ENCODE results near the gene DLAT. TPM values are rescaled to one million over a fixed set of nuclear protein-coding genes. Genes with fewer than 3 reads are reported as not detected.
"Not testable (repeated sequence)": the region's sequence is repeated elsewhere in the genome, so short reads cannot be mapped to it uniquely, and the experiment has no call there.

DLAT gene
- total RNA-seq, 1 donor from 2014 or later = 59.2 TPM

DNA sequence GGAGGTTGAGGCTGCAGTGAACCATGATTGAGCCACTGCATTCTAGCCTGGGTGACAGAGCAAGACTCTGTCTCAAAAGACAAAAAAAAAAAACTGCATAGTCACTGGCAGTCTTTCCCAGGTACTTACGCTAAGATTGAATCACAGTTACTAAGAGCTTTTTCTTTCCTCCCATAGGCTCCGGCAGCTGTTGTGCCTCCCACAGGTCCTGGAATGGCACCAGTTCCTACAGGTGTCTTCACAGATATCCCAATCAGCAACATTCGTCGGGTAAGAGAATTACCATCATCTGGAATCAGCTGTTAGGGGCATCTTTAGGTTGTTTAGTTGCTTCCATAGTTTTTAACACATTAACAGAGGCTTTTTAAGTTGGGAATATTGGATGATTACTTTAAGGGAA is 19.8 kb downstream of the DLAT start:
- H3K9me3 Mint-ChIP-seq = no peaks in the 10 kb centered on the region
- H3K4me1 Mint-ChIP-seq = peaks cover 13% of the 10 kb centered on the region
- H3K27ac Mint-ChIP-seq = no peak overlapping the region
- no peak for DNase-seq
- H3K4me3 Mint-ChIP-seq = no peak overlapping the region
- no peaks in the 10 kb centered on the region for H3K27me3 Mint-ChIP-seq
- H3K36me3 Mint-ChIP-seq (ENCODE audit: low read depth) = peaks cover 67% of the 10 kb centered on the region
- intact Hi-C loops (cut with micrococcal nuclease) = no loop called here

DNA sequence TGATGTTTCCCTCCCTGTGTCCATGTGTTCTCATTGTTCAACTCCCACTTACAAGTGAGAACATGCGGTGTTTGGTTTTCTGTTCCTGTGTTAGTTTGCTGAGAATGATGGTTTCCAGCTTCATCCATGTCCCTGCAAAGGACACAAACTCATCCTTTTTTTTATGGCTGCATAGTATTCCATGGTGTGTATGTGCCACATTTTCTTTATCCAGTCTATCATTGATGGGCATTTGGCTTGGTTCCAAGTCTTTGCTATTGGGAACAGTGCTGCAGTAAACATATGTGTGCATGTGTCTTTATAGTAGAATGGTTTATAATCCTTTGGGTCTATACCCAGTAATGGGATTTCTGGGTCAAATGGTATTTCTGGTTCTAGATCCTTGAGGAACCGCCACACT is 21.4 kb downstream of the DLAT start:
- H3K4me1 Mint-ChIP-seq = peaks cover 11% of the 10 kb centered on the region
- intact Hi-C loops (cut with micrococcal nuclease); H3K27ac Mint-ChIP-seq; H3K4me3 Mint-ChIP-seq; H3K9me3 Mint-ChIP-seq; H3K27me3 Mint-ChIP-seq: not testable (repeated sequence)
- peak; percentile 14 for DNase-seq
- peaks cover 76% of the 10 kb centered on the region for H3K36me3 Mint-ChIP-seq (ENCODE audit: low read depth)

DNA sequence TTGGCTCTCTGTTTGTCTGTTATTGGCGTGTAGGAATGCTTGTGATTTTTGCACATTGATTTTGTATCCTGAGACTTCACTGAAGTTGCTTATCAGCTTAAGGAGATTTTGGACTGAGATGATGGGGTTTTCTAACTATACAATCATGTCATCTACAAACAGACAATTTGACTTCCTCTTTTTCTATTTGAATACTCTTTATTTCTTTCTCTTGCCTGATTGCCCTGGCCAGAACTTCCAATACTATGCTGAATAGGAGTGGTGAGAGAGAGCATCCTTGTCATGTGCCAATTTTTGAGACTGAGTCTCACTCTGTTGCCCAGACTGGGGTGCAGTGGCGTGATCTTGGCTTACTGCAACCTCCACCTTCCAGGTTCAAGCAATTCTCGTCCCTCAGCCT is 23.0 kb downstream of the DLAT start:
- intact Hi-C loops (cut with micrococcal nuclease); H3K27ac Mint-ChIP-seq; H3K9me3 Mint-ChIP-seq; DNase-seq; H3K4me3 Mint-ChIP-seq; H3K4me1 Mint-ChIP-seq; H3K27me3 Mint-ChIP-seq: not testable (repeated sequence)
- peaks cover 79% of the 10 kb centered on the region for H3K36me3 Mint-ChIP-seq (ENCODE audit: low read depth)

DNA sequence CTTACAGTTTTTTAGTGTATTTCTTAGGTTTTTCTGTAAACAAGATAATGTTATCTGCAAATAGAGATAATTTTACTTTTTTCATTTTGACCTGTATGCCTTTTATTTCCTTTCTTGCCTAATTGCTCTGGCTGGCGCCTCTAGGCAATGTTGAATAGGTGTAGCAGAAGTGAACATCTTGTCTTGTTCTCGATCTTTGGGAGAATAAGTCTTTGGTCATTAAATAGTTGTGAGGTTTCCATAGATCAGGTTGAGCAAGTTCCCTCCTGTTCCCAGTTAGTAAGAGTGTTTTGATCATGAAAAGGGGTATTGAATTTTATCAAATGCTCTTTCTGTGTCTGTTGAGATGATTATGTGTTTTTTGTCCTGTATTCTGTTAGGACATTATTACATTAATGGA is 24.6 kb downstream of the DLAT start:
- Mint-ChIP-seq H3K27ac (no peak overlapping the region), H3K4me3 (no peak overlapping the region)
- intact Hi-C loops (cut with micrococcal nuclease) = no loop called here

DNA sequence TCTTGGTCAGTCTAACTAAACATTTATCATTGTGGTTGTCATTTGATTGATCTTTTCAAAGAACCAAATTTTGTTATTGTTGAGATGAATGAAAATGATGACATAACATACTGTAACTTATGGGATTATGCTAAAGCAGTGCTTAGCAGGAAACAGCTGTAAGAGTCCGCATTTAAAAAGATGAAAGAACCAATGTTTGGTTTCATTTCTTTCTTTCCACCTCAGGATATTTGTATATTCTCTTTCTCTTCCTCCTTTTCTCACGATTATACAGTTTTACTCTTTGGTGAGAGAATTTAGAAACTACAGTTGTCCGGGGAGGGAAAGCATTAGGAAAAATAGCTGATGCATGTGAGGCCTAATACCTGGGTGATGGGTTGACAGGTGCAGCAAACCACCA is 25.5 kb downstream of the DLAT start:
- peaks cover 77% of the 10 kb centered on the region for H3K36me3 Mint-ChIP-seq (ENCODE audit: low read depth)
- no peak for DNase-seq
- H3K9me3 Mint-ChIP-seq = no peaks in the 10 kb centered on the region
- no peak overlapping the region for H3K27ac Mint-ChIP-seq
- intact Hi-C loops (cut with micrococcal nuclease) = no loop called here
- no peaks in the 10 kb centered on the region for H3K27me3 Mint-ChIP-seq
- no peak overlapping the region for H3K4me3 Mint-ChIP-seq
- H3K4me1 Mint-ChIP-seq = peaks cover 4% of the 10 kb centered on the region

More for the DNA sequence above, 24.6 kb downstream of the DLAT start:
- peaks cover 81% of the 10 kb centered on the region for H3K36me3 Mint-ChIP-seq (ENCODE audit: low read depth)
- H3K4me1 Mint-ChIP-seq = peaks cover 4% of the 10 kb centered on the region
- no peaks in the 10 kb centered on the region for H3K9me3 Mint-ChIP-seq
- no peaks in the 10 kb centered on the region for H3K27me3 Mint-ChIP-seq
- DNase-seq = no peak

DNA sequence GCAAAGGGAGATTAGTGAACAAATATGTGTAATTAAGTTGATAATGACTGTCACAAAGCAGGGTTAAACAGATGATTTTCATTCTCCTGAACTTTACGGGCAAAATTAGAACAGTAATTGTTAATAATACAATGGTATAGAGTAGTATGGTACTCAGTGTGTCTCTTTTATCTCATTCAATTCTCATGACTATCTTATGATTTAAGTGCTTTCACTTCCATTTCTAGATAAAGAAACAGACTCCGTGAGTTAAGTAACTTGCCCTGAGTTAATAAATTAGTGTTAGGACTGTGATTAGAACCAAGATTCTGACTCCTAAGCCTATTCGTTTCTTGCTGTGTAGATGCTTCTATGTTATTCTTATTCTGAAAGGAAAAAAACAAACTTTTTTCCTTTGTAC is 26.6 kb downstream of the DLAT start:
- no peak overlapping the region for H3K4me3 Mint-ChIP-seq
- H3K4me1 Mint-ChIP-seq = peaks cover 4% of the 10 kb centered on the region
- DNase-seq = no peak
- no peak overlapping the region for H3K27ac Mint-ChIP-seq
- peaks cover 74% of the 10 kb centered on the region for H3K36me3 Mint-ChIP-seq (ENCODE audit: low read depth)
- no peaks in the 10 kb centered on the region for H3K9me3 Mint-ChIP-seq
- no peaks in the 10 kb centered on the region for H3K27me3 Mint-ChIP-seq
- intact Hi-C loops (cut with micrococcal nuclease) = no loop called here

DNA sequence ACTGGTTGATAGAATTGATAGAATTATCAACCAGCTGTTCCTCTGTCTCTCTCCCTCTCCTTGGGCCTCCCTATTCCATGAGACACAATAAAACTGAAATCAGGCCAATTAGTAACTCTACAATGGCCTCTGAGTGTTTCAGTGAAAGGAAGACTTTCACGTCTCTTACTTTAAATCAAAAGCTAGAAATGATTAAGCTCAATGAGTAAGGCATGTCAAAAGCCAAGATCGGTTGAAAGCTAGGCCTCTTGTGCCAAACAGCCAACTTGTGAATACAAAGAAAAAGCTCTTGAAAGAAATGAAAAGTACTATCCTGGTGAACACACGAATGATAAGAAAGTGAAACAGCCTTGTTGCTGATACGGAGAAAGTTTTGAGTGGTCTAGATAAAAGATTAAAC is 32.0 kb downstream of the DLAT start:
- Mint-ChIP-seq H3K27me3 (no peaks in the 10 kb centered on the region), H3K9me3 (no peaks in the 10 kb centered on the region), H3K4me3 (peak overlapping the region; percentile 6), H3K4me1 (peaks cover 8% of the 10 kb centered on the region), H3K36me3 (ENCODE audit: low read depth) (peaks cover 64% of the 10 kb centered on the region), H3K27ac (peak overlapping the region; percentile 81)
- intact Hi-C loops (cut with micrococcal nuclease) = no loop called here
- no peak for DNase-seq

DNA sequence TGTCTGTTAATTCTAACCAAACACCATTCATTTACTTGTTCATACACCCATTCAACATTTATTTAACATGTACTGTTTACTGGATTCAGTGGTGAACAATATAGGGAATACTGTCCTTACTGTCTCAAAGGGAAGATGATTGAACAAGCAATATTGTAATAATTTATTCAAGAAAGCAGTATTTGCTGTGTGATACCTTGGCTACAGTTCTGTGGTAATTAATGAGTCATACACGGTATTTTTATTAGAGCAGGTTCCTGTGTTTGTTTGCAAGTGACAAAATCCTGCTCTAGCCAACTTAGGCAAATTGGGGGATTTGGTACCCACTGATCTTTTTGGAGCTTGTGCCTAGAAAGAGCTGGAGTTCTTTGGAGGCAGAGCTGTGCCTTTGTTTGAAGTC is 32.9 kb downstream of the DLAT start:
- intact Hi-C loops (cut with micrococcal nuclease) = no loop called here
- H3K27ac Mint-ChIP-seq = no peak overlapping the region
- H3K36me3 Mint-ChIP-seq (ENCODE audit: low read depth) = peaks cover 62% of the 10 kb centered on the region
- peaks cover 8% of the 10 kb centered on the region for H3K4me1 Mint-ChIP-seq
- H3K27me3 Mint-ChIP-seq = no peaks in the 10 kb centered on the region
- H3K9me3 Mint-ChIP-seq = no peaks in the 10 kb centered on the region
- no peak overlapping the region for H3K4me3 Mint-ChIP-seq
- no peak for DNase-seq

DNA sequence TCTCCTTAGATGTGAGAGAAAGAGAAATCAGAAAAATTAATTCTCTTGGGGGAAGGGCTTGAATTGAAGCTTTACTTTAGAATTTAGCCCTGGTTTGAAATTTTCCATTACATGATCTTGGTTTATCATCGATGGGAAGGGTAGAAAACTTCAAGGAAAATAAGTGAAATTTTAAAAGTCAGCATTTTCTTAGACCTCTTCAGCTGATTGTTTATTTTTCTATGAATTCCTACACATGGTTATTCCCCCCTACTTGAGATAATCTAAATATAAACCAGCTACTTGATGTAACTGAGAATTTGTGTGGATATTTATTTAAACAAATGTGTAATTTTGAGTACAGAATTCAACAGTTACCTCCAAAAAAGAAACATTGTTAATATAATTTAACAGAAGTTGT is 37.7 kb downstream of the DLAT start:
- H3K4me3 Mint-ChIP-seq = no peak overlapping the region
- no peaks in the 10 kb centered on the region for H3K4me1 Mint-ChIP-seq
- peaks cover 35% of the 10 kb centered on the region for H3K36me3 Mint-ChIP-seq (ENCODE audit: low read depth)
- H3K27me3 Mint-ChIP-seq = no peaks in the 10 kb centered on the region
- DNase-seq = no peak
- H3K27ac Mint-ChIP-seq = no peak overlapping the region
- H3K9me3 Mint-ChIP-seq = no peaks in the 10 kb centered on the region
- intact Hi-C loops (cut with micrococcal nuclease) = no loop called here

DNA sequence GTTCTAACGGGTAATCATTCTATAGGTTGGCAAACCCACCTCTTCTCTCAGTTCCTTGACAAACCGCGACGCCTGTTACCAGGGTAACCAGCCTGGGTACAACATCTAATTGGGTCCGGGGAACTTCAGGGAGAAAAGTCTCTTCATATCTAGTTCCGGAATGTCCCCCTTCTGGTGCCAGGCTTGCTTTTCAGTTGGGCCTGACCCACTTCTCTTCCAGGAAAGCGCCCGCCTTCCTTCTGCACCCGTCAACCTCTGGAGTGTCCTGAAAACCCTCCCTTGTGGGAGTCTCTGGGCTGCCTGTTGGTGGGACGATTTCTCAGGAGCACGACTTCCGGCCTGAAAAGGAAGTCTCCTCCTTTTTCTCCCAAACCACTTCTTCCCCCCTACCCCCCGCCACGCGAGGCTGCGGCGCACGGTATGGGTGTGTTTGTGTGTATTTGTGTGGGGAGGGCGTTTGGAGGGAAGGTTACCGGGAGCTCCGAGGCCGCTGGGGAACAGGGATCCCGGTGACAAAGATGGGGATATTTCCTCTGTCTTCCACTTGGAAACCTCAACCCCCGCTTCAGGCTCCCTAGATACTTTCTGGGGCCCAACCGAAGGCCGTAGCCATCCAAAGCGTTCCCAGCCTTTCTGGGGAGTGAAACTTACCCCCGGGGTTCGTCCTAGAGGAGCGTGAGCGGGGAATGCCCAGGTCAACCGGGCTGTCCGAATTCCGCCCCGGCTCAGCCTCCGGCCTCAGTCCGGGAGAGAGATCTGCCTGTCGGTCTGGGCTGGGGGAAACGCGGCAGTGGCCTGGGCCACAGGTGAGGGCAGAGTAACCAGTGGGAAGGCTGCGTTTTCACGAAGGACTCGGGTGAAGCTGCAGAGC is 49.0 kb downstream of the DLAT start, which contains the start of the genes NKAPD1 and PIH1D2:
Gene NKAPD1, plus strand, starts transcription at position 359 of the 871 bp plus-strand sequence. CDS start 1,276 bp downstream, outside the sequence.
Gene PIH1D2, minus strand, starts transcription at position 77 of the 871 bp plus-strand sequence. CDS start 843 bp downstream, outside the sequence.
- Mint-ChIP-seq H3K4me3 (peak within 1 kb of the TSS; percentile 95), H3K36me3 (ENCODE audit: low read depth) (peaks cover 25% of the 10 kb centered on the region), H3K4me1 (peaks cover 29% of the 10 kb centered on the region), H3K27ac (peak within 1 kb of the TSS; percentile 96), H3K9me3 (no peaks in the 10 kb centered on the region), H3K27me3 (peaks cover 4% of the 10 kb centered on the region)
- peak; percentile 95 for DNase-seq
- intact Hi-C loops (cut with micrococcal nuclease) = loop anchor here (1.0 to 5.0 kb wide), 6 partner anchors 12 to 472 kb away; partner anchors contain the start of genes CFAP68, DLAT, FDXACB1 and PPP2R1B

DNA sequence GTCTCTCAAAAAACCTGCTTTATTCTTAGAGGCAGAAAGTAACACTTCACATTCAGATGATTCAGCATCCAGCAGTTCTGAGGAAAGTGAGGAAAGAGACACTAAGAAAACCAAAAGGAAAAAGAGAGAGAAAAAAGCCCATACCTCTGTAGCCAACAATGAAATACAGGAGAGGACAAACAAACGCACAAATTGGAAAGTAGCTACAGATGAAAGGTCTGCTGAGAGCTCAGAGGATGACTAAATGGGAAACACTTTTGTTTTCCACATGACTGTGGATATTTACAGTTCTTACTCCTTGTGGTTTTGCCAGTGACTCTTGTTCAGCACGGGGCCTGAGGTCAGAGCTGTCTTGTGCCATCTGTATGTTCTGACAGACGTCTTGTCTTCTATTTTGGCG is 57.5 kb downstream of the DLAT start:
- H3K4me3 Mint-ChIP-seq = peak overlapping the region; percentile 6
- H3K9me3 Mint-ChIP-seq = peaks cover 4% of the 10 kb centered on the region

DNA sequence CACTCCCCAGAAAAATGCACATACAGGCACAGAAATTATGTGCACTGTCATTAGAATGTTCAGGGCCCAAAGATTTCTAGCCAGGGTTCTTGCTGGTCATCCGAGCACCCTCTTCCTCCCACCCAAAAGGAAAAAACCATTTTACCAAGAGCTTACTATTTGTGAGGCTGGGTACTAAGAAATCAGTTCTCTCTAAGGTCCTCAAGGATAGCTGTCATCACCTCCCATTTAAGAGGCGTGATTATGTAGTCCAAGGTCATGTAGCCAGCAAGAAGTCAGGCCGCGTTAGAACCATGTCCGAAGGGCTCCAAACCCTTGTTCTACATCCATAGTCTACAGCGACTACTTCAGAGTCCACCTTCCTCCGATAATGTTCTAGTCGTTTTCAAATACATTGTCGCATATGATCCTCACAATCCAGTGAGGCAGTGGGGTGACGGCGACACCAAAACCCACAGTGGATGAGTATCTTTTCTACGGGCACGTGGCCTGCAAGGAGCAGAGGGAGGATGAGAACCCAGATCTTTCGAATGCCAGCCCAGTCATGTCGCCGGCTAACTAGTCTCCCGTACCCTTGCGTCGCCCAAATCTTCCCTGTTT is 60.7 kb downstream of the DLAT start:
- H3K27me3 Mint-ChIP-seq = peaks cover 2% of the 10 kb centered on the region
- peaks cover 81% of the 10 kb centered on the region for H3K36me3 Mint-ChIP-seq (ENCODE audit: low read depth)
- H3K9me3 Mint-ChIP-seq = peaks cover 4% of the 10 kb centered on the region
- intact Hi-C loops (cut with micrococcal nuclease) = loop anchor here (1.0 to 5.0 kb wide), 7 partner anchors 12 to 1686 kb away; partner anchors contain the start of genes CFAP68, DLAT, FDXACB1 and NKAPD1
- peak overlapping the region; percentile 99 for H3K27ac Mint-ChIP-seq
- peak; percentile 82 for DNase-seq
- peak overlapping the region; percentile 100 for H3K4me3 Mint-ChIP-seq
- peaks cover 48% of the 10 kb centered on the region for H3K4me1 Mint-ChIP-seq

More for the DNA sequence above, 57.5 kb downstream of the DLAT start:
- H3K4me1 Mint-ChIP-seq = peaks cover 31% of the 10 kb centered on the region
- peaks cover 2% of the 10 kb centered on the region for H3K27me3 Mint-ChIP-seq
- peaks cover 76% of the 10 kb centered on the region for H3K36me3 Mint-ChIP-seq (ENCODE audit: low read depth)
- H3K27ac Mint-ChIP-seq = peak overlapping the region; percentile 67
- DNase-seq = no peak
- intact Hi-C loops (cut with micrococcal nuclease) = no loop called here

DNA sequence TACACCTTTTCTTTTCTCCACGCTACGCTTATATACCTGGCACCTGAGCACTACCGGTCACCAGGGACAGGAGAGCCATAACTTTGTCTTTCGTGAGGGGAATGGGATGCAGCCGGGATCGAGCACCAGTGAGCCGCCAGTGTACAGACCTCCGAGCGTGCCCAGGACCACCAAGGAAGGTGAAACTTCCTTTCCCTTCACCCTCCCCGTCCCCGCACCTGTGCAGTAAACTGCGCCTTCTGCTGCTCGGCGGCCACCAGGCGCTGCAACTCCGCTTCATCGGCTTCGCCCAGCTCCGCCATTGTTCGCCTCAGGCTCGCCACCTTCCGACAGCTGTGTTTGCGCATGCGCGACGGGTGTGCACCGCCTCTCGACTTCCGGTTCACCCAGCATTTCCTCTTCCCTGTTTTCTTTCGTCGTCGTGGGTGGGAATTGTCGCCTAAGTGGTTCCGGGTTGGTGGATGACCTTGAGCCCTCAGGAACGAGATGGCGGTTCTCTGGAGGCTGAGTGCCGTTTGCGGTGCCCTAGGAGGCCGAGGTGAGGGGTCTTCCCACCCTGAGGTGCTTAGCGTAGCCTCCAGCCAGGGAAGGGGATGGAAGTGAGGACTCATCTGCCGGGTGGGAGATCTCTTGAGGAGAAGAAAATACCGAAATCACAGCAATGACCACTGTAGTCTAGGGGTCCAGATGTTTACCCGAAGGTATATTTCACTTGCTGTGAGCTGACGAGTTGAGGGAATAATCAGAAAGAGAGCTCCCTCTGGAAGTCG is 61.4 kb downstream of the DLAT start, which contains the start of the genes SDHD and TIMM8B:
Gene SDHD, plus strand, starts transcription at position 452 of the 770 bp plus-strand sequence. Its CDS starts 35 bp downstream, at position 487.
Gene TIMM8B, minus strand, starts transcription at position 335 of the 770 bp plus-strand sequence. Its CDS starts 33 bp downstream, at position 302.
- peak within 1 kb of the TSS; percentile 99 for H3K27ac Mint-ChIP-seq

More for the DNA sequence above, 61.4 kb downstream of the DLAT start, which contains the start of the genes SDHD and TIMM8B:
- H3K4me1 Mint-ChIP-seq = peaks cover 52% of the 10 kb centered on the region
- H3K4me3 Mint-ChIP-seq = peak within 1 kb of the TSS; percentile 100
- DNase-seq = peak; percentile 99
- H3K36me3 Mint-ChIP-seq (ENCODE audit: low read depth) = peaks cover 86% of the 10 kb centered on the region
- peaks cover 2% of the 10 kb centered on the region for H3K27me3 Mint-ChIP-seq
- intact Hi-C loops (cut with micrococcal nuclease) = loop anchor here (1.0 to 5.0 kb wide), 7 partner anchors 12 to 1686 kb away; partner anchors contain the start of genes CFAP68, DLAT, FDXACB1 and NKAPD1
- peaks cover 4% of the 10 kb centered on the region for H3K9me3 Mint-ChIP-seq

All from activated CD4-positive, alpha-beta T cell treated with anti-CD3 and anti-CD28 coated beads, Interleukin-2, amount 10 ng/mL, durations not matched to agents 24 days and 14 days (primary cell).